ENCODE results near the gene RPL38.

The RPL38 gene

GRCh38 chr17:74161503-74161875, 42.0 kb upstream of the RPL38 start:
- H3K4me3 ChIP-seq (replicated peaks; ENCODE audit: insufficient read depth, low read length): no peak overlapping the region

GRCh38 chr17:74163271-74163821, 40.1 kb upstream of the RPL38 start:
- Histone ChIP-seq H3K4me3 (replicated peaks; ENCODE audit: insufficient read depth, low read length) (no peak overlapping the region), H3K27ac (replicated peaks) (no peak overlapping the region), H3K27me3 (ENCODE audit: insufficient read depth, poor library complexity, severe bottlenecking) (peaks cover 3% of the 10 kb centered on the region)
- TF ChIP-seq REST (IDR thresholded peaks at IDR 0.05; ENCODE audit: insufficient replicate concordance, low read depth): no peak
- TF ChIP-seq SPI1 (IDR thresholded peaks at IDR 0.05; ENCODE audit: borderline replicate concordance, low read depth): no peak
- no peak for TF ChIP-seq CTCF (IDR thresholded peaks at IDR 0.05; ENCODE audit: insufficient read depth, low read length)
- TF ChIP-seq POLR2AphosphoS5 (IDR thresholded peaks at IDR 0.05; ENCODE audit: low read depth): no peak
- no peak for TF ChIP-seq GABPA (IDR thresholded peaks at IDR 0.05; ENCODE audit: low read depth)
- peak; percentile 11 to 70 for DNase-seq (ENCODE audit: low read depth in 1 of 2, low spot score in 1 of 2)

More at GRCh38 chr17:74161503-74161875, 42.0 kb upstream of the RPL38 start:
- H3K27ac ChIP-seq (replicated peaks): no peak overlapping the region
- DNase-seq (ENCODE audit: low read depth in 1 of 2, low spot score in 1 of 2): no peak
- TF ChIP-seq SPI1 (IDR thresholded peaks at IDR 0.05; ENCODE audit: borderline replicate concordance, low read depth) (no peak), REST (IDR thresholded peaks at IDR 0.05; ENCODE audit: insufficient replicate concordance, low read depth) (no peak), POLR2AphosphoS5 (IDR thresholded peaks at IDR 0.05; ENCODE audit: low read depth) (no peak), GABPA (IDR thresholded peaks at IDR 0.05; ENCODE audit: low read depth) (no peak), CTCF (IDR thresholded peaks at IDR 0.05; ENCODE audit: insufficient read depth, low read length) (no peak)
- peaks cover 3% of the 10 kb centered on the region for H3K27me3 ChIP-seq (ENCODE audit: insufficient read depth, poor library complexity, severe bottlenecking)

GRCh38 chr17:74163836-74164235, 39.6 kb upstream of the RPL38 start:
- TF ChIP-seq SPI1 (IDR thresholded peaks at IDR 0.05; ENCODE audit: borderline replicate concordance, low read depth) (no peak), CTCF (IDR thresholded peaks at IDR 0.05; ENCODE audit: insufficient read depth, low read length) (no peak), POLR2AphosphoS5 (IDR thresholded peaks at IDR 0.05; ENCODE audit: low read depth) (no peak), GABPA (IDR thresholded peaks at IDR 0.05; ENCODE audit: low read depth) (no peak), REST (IDR thresholded peaks at IDR 0.05; ENCODE audit: insufficient replicate concordance, low read depth) (no peak)
- no peak overlapping the region for H3K27ac ChIP-seq (replicated peaks)
- DNase-seq (ENCODE audit: low read depth in 1 of 2, low spot score in 1 of 2): no peak

More at GRCh38 chr17:74163836-74164235, 39.6 kb upstream of the RPL38 start:
- Histone ChIP-seq H3K4me3 (replicated peaks; ENCODE audit: insufficient read depth, low read length) (no peak overlapping the region), H3K27me3 (ENCODE audit: insufficient read depth, poor library complexity, severe bottlenecking) (peaks cover 3% of the 10 kb centered on the region)

Measured in HL-60 (cell line).